ENCODE measurements around the gene ZNF358. TPM values are rescaled to one million over a fixed set of nuclear protein-coding genes. Genes with fewer than 3 reads are reported as not detected.

Gene ZNF358
- total and polyA plus RNA-seq, 3 donors from 2014 or later = 21.0 to 35.9 (median 28.7) TPM

DNA sequence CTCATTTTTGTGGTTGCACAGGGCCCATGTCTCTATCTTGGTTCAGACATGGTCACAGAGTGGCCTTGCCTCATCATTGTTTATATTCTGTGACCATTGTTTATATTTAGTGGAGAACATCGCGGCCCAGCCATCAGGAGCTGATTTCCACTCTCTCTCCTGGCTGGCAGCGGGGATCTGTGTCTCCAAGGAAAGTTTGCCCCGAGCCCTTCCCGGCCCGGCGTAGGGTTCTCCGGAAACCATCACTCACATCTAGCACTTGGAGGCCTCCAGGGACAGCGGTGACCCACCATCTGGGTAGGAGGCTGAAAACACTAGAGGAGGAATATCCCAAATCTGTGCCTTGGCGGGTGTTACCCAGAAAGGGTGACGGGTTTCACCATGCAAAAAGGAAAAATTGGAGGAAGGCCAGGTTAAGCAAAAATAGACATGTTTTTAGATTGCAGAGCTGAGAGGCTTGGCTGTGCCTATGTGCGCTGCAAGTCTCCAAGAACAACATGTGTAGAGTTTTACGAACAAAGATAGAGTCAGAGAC lies 726 bp upstream of the ZNF358 start:
- Histone ChIP-seq H3K36me3 (ENCODE audit: low read depth, missing control alignments) (no peaks in the 10 kb centered on the region), H3K27me3 (no peaks in the 10 kb centered on the region), H3K4me3 (no peak overlapping the region), H3K27ac (peak overlapping the region; percentile 55 to 80), H3K4me1 (peaks cover 6% of the 10 kb centered on the region), H3K9me3 (no peaks in the 10 kb centered on the region)
- TF ChIP-seq, protein P1, sequence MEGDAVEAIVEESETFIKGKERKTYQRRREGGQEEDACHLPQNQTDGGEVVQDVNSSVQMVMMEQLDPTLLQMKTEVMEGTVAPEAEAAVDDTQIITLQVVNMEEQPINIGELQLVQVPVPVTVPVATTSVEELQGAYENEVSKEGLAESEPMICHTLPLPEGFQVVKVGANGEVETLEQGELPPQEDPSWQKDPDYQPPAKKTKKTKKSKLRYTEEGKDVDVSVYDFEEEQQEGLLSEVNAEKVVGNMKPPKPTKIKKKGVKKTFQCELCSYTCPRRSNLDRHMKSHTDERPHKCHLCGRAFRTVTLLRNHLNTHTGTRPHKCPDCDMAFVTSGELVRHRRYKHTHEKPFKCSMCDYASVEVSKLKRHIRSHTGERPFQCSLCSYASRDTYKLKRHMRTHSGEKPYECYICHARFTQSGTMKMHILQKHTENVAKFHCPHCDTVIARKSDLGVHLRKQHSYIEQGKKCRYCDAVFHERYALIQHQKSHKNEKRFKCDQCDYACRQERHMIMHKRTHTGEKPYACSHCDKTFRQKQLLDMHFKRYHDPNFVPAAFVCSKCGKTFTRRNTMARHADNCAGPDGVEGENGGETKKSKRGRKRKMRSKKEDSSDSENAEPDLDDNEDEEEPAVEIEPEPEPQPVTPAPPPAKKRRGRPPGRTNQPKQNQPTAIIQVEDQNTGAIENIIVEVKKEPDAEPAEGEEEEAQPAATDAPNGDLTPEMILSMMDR (IDR thresholded peaks at IDR 0.05) = no peak
- no peak for TF ChIP-seq POLR2A (IDR thresholded peaks at IDR 0.05)
- 40 to 56% methylated on average over 13 of the region's 13 CpGs for WGBS, 2 donors
- intact Hi-C loops (cut with DNase I; ENCODE audit: low total_unique reads) = no loop called here
- DNase-seq = no peak

DNA sequence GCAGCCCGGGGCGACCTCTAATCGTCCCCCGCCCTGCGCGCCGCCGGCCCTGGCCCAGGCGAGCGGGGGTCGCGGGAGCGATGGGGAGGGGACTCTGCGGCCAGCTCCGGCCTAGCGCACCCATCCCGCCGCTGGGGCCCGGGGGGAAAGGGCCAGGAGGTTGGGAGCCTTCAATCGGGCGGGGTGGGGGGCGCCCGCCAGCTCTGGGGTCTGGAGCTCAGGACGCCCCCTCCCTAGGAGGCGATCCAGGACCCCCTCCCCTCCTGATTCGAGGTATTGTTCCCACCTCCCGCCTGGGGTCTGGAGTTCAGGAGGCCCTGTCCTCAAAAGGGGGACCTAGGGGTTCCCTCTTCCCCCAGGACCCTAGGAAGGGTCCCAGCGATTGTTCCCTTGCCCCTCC lies 430 bp downstream of the ZNF358 start:
- H3K36me3 ChIP-seq (ENCODE audit: low read depth, missing control alignments) = no peaks in the 10 kb centered on the region
- H3K27me3 ChIP-seq = no peaks in the 10 kb centered on the region
- DNase-seq = no peak
- H3K9me3 ChIP-seq = no peaks in the 10 kb centered on the region
- TF ChIP-seq POLR2A (IDR thresholded peaks at IDR 0.05) = no peak
- TF ChIP-seq, protein P1 (IDR thresholded peaks at IDR 0.05) = no peak
- peaks cover 6% of the 10 kb centered on the region for H3K4me1 ChIP-seq
- 0 to 2% methylated on average over 1 to 22 of the region's 28 CpGs for WGBS, 2 donors
- H3K27ac ChIP-seq = peak overlapping the region; percentile 42 to 69
- peak overlapping the region; percentile 59 to 60 for H3K4me3 ChIP-seq
- intact Hi-C loops (cut with DNase I; ENCODE audit: low total_unique reads) = no loop called here

DNA sequence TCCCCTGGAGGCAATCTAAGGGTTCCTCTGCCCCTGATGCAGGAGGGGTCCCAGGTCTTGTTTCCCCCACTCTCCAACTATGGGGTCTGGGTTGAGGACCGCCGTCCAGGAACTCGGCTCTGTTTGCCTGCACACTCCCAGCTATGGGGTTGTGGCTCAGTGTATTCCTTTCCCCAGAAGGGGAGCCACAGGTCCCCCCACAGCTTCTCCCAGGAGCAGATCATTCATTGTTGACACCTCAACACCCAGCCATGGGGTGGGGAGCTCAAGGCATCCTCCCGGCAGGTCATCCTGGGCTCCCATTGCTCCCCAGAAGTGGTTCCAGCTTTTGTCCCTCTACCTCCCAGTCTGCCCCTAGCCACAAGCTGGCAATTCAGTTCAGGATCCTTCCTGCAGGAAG lies 975 bp downstream of the ZNF358 start:
- intact Hi-C loops (cut with DNase I; ENCODE audit: low total_unique reads) = no loop called here

DNA sequence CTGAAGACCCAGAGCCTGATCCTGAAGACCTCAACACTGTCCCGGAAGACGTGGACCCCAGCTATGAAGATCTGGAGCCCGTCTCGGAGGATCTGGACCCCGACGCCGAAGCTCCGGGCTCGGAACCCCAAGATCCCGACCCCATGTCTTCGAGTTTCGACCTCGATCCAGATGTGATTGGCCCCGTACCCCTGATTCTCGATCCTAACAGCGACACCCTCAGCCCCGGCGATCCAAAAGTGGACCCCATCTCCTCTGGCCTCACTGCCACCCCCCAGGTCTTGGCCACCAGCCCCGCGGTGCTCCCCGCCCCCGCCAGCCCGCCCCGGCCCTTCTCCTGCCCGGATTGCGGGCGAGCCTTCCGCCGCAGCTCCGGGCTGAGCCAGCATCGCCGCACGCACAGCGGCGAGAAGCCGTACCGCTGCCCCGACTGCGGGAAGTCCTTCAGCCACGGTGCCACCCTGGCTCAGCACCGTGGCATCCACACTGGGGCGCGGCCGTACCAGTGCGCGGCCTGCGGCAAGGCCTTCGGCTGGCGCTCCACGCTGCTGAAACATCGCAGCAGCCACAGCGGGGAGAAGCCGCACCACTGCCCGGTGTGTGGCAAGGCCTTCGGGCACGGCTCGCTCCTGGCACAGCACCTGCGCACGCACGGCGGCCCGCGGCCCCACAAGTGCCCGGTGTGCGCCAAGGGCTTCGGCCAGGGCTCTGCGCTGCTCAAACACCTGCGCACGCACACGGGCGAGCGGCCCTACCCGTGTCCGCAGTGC lies 3.6 kb downstream of the ZNF358 start:
- intact Hi-C loops (cut with DNase I; ENCODE audit: low total_unique reads) = no loop called here
- WGBS, 2 donors = 76 to 85% methylated on average over 31 to 56 of the region's 74 CpGs
- peaks cover 19% of the 10 kb centered on the region for H3K4me1 ChIP-seq

More for the DNA sequence above, 975 bp downstream of the ZNF358 start:
- Histone ChIP-seq H3K4me1 (peaks cover 8% of the 10 kb centered on the region), H3K27ac (peak overlapping the region; percentile 42 to 69), H3K4me3 (peak overlapping the region in 1 of 2 donors; percentile 60), H3K27me3 (no peaks in the 10 kb centered on the region), H3K36me3 (ENCODE audit: low read depth, missing control alignments) (no peaks in the 10 kb centered on the region), H3K9me3 (no peaks in the 10 kb centered on the region)
- 21 to 40% methylated on average over 4 of the region's 4 CpGs for WGBS, 2 donors
- TF ChIP-seq POLR2A (IDR thresholded peaks at IDR 0.05) = no peak
- TF ChIP-seq, protein P1 (IDR thresholded peaks at IDR 0.05) = no peak
- DNase-seq = no peak

More for the DNA sequence above, 3.6 kb downstream of the ZNF358 start:
- Histone ChIP-seq H3K4me3 (no peak overlapping the region), H3K9me3 (no peaks in the 10 kb centered on the region), H3K27me3 (no peaks in the 10 kb centered on the region), H3K27ac (no peak overlapping the region), H3K36me3 (ENCODE audit: low read depth, missing control alignments) (no peaks in the 10 kb centered on the region)
- no peak for DNase-seq
- no peak for TF ChIP-seq POLR2A (IDR thresholded peaks at IDR 0.05)
- TF ChIP-seq, protein P1 (IDR thresholded peaks at IDR 0.05) = no peak

Data from testis (tissue), 3 donors.